ENCODE data around the gene SETBP1. TPM values are rescaled to one million over a fixed set of nuclear protein-coding genes. Genes with fewer than 3 reads are reported as not detected.

Gene SETBP1
- total and polyA plus RNA-seq, 2 of the 8 experiments (the other 6 are each of a cell fraction or from before 2014, with no cell fraction given): 2.0 to 6.5 TPM

- FAIRE-seq (no peak), DNase-seq (ENCODE audit: low read depth in 1 of 2, low spot score in 2 of 2) (no peak)
- no peaks in the 10 kb centered on the region for H4K20me1 ChIP-seq (replicated peaks in 1 of 2; ENCODE audit: control insufficient read depth in 1 of 2, insufficient read depth in 2 of 2, low read length in 2 of 2)
- H2BK20ac ChIP-seq (ENCODE audit: low read length): no peak overlapping the region
- H3K4me3 ChIP-seq (ENCODE audit: extremely low read depth in 1 of 4, insufficient read depth in 2 of 4, low read depth in 3 of 4, low read length in 4 of 4): no peak overlapping the region
- no peak overlapping the region for H3K18ac ChIP-seq (ENCODE audit: extremely low read depth, low read length)
- H2BK120ac ChIP-seq (replicated peaks; ENCODE audit: low read depth, low read length): no peak overlapping the region
- no peaks in the 10 kb centered on the region for H3K79me2 ChIP-seq (ENCODE audit: control insufficient read depth in 1 of 2, insufficient read depth in 2 of 2, low read length in 2 of 2)
- no peaks in the 10 kb centered on the region for H3K27me3 ChIP-seq (replicated peaks in 1 of 4; ENCODE audit: control insufficient read depth in 3 of 4, extremely low read depth in 1 of 4, insufficient read depth in 3 of 4, low read length in 3 of 4)
- H2AFZ ChIP-seq (ENCODE audit: low read length): no peak overlapping the region
- H3K9me3 ChIP-seq (ENCODE audit: insufficient read depth in 2 of 2, low read depth in 1 of 2, low read length in 1 of 2): no peaks in the 10 kb centered on the region
- no peak overlapping the region for H3K9ac ChIP-seq (replicated peaks in 1 of 4; ENCODE audit: extremely low read depth in 1 of 4, low read depth in 3 of 4, low read length in 3 of 4)
- no peak overlapping the region for H4K5ac ChIP-seq (ENCODE audit: insufficient read length, low read depth, low read length)
- no peak overlapping the region for H3K23ac ChIP-seq (ENCODE audit: insufficient read length)
- no peak overlapping the region for H3K27ac ChIP-seq (ENCODE audit: low read depth, low read length)
- no peak overlapping the region for H3K4ac ChIP-seq (replicated peaks; ENCODE audit: insufficient read length, low read depth, low read length)
- H2AK5ac ChIP-seq (ENCODE audit: low read depth, low read length): no peak overlapping the region
- H3K4me1 ChIP-seq (replicated peaks in 1 of 4; ENCODE audit: control insufficient read depth in 3 of 4, insufficient read depth in 4 of 4, low read length in 3 of 4): peaks cover 0 to 6% (median 3%) of the 10 kb centered on the region in 4 experiments; a peak in 3 of 7 replicates
- H2BK5ac ChIP-seq (ENCODE audit: low read depth, low read length): no peak overlapping the region
- H3K23me2 ChIP-seq (ENCODE audit: low read depth, low read length): no peaks in the 10 kb centered on the region
- H3K79me1 ChIP-seq (ENCODE audit: low read depth, low read length): no peaks in the 10 kb centered on the region
- H2BK12ac ChIP-seq (ENCODE audit: low read depth, low read length): no peak overlapping the region
- H3K56ac ChIP-seq (replicated peaks; ENCODE audit: insufficient read length, low read depth, low read length): no peak overlapping the region
- ChIA-PET POLR2A (ENCODE audit: partially characterized antibody) (no interaction called here), CTCF (ENCODE audit: partially characterized antibody) (no interaction called here)
- H3K4me2 ChIP-seq (ENCODE audit: insufficient read depth in 1 of 2, low read depth in 2 of 2, low read length in 2 of 2): no peak overlapping the region
- no peak overlapping the region for H4K91ac ChIP-seq (replicated peaks; ENCODE audit: insufficient read length, low read length)
- no peaks in the 10 kb centered on the region for H3K36me3 ChIP-seq (ENCODE audit: control insufficient read depth in 2 of 4, insufficient read depth in 4 of 4, low read length in 3 of 4)
- no peak overlapping the region for H3K14ac ChIP-seq (ENCODE audit: insufficient read length)
- TF ChIP-seq USF2 (IDR thresholded peaks at IDR 0.05; ENCODE audit: low read length) (no peak), CBX5 (IDR thresholded peaks at IDR 0.05; ENCODE audit: low read depth, low read length) (no peak), CREB1 (IDR thresholded peaks at IDR 0.05) (no peak), EZH2 (IDR thresholded peaks at IDR 0.05; ENCODE audit: low read depth, low read length, severe bottlenecking) (no peak), TBP (IDR thresholded peaks at IDR 0.05; ENCODE audit: low read depth, low read length) (no peak), SRF (IDR thresholded peaks at IDR 0.05; ENCODE audit: low read depth, low read length) (no peak), EGR1 (IDR thresholded peaks at IDR 0.05; ENCODE audit: borderline replicate concordance, low read depth, low read length) (no peak), BACH1 (IDR thresholded peaks at IDR 0.05; ENCODE audit: low read length) (no peak)
- no peak overlapping the region for H4K8ac ChIP-seq (ENCODE audit: extremely low read depth, insufficient read depth, low read length)
- no peak overlapping the region for H2BK15ac ChIP-seq (ENCODE audit: low read length)
Measured at GRCh38 chr18:44811572-44812125, 131.0 kb downstream of the SETBP1 start.

All from H1 (cell line).